Left lobe of liver (tissue), 2 donors: ENCODE data around the gene RDH12. TPM values are rescaled to one million over a fixed set of nuclear protein-coding genes. Genes with fewer than 3 reads are reported as not detected.

ENCODE experiments used
- ATAC-seq: fragments of 200-7000 bp; cut with Tn5 transposase; one replicate; pipeline ENCODE4 v1.9.1; 2020; ENCODE audit warnings: mild to moderate bottlenecking, moderate library complexity
- DNase-seq: peaks from one replicate; pipeline ENCODE4 v3.0.0-alpha.2; 2020; ENCODE audit warnings: low spot score
- total RNA-seq: library from RNA; stranded (reverse); gene quantifications from one replicate; pipeline ENCODE4 v1.2.1, GENCODE V29; 2021
- donor health status: DM: no; HTN: no; CAD: no; lungs with moderate emphysema.
- donor health status: DM: no; HTN: yes; CAD: no.

Gene RDH12
- total RNA-seq, 1 donor from 2014 or later = 1.4 TPM

GRCh38 chr14:67746927-67747326 is 45.2 kb downstream of the RDH12 start:
- DNase-seq = no peak
- no peak for ATAC-seq

- DNase-seq = no peak
Observed at GRCh38 chr14:67748312-67748711, 46.6 kb downstream of the RDH12 start.

GRCh38 chr14:67749341-67750084 is 47.8 kb downstream of the RDH12 start:
- no peak for ATAC-seq
- no peak for DNase-seq

More at GRCh38 chr14:67748312-67748711, 46.6 kb downstream of the RDH12 start:
- no peak for ATAC-seq

- DNase-seq (no peak), ATAC-seq (no peak)
Observed at GRCh38 chr14:67756496-67756895, 54.8 kb downstream of the RDH12 start.

- DNase-seq (no peak), ATAC-seq (peak; percentile 69)
Observed at GRCh38 chr14:67757175-67757574, 55.5 kb downstream of the RDH12 start.

- no peak for ATAC-seq
- DNase-seq = no peak
Observed at GRCh38 chr14:67759916-67760315, 58.2 kb downstream of the RDH12 start.

- no peak for DNase-seq
- no peak for ATAC-seq
Observed at GRCh38 chr14:67762051-67762450, 60.4 kb downstream of the RDH12 start.

GRCh38 chr14:67763158-67763822 is 61.6 kb downstream of the RDH12 start:
- ATAC-seq (peak; percentile 40), DNase-seq (no peak)

GRCh38 chr14:67764496-67764895 is 62.8 kb downstream of the RDH12 start:
- no peak for DNase-seq
- no peak for ATAC-seq

GRCh38 chr14:67765192-67765834 is 63.6 kb downstream of the RDH12 start:
- DNase-seq = no peak
- no peak for ATAC-seq

- no peak for DNase-seq
- peak; percentile 57 for ATAC-seq
Observed at GRCh38 chr14:67766035-67766680, 64.5 kb downstream of the RDH12 start.

- ATAC-seq = peak; percentile 50
- DNase-seq = no peak
Observed at GRCh38 chr14:67768219-67768618, 66.5 kb downstream of the RDH12 start.

GRCh38 chr14:67773844-67774377 is 72.2 kb downstream of the RDH12 start:
- DNase-seq = no peak
- ATAC-seq = no peak

- ATAC-seq (no peak), DNase-seq (no peak)
Observed at GRCh38 chr14:67776653-67777322, 75.1 kb downstream of the RDH12 start.

GRCh38 chr14:67778792-67779191 is 77.1 kb downstream of the RDH12 start:
- ATAC-seq (no peak), DNase-seq (no peak)

GRCh38 chr14:67782090-67782489 is 80.4 kb downstream of the RDH12 start:
- DNase-seq (no peak), ATAC-seq (no peak)
